ENCODE measurements around the gene MYMK.

DNA sequence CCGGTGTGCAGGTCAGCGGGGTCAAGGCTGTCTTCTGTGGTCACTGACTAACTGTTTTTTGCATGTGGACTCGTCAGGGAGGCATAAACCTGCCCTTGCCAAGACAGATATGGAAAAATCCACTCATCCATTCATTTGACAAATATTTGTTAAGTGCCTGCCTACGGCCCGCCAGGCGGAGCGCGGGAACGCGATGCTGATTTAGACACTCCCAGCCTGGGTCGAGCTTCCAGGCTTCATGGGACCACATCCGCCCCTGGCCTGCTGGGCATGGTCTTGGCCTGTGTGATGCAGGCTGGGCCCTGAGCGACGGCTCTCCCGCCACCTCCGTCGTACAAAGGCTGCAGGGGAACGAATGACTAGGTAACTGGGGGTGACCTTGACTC lies 18.1 kb downstream of the MYMK start:
- TF ChIP-seq CTCF (IDR thresholded peaks at IDR 0.05): no peak
- no peak for TF ChIP-seq POLR2A (IDR thresholded peaks at IDR 0.05)
- no peak for TF ChIP-seq EP300 (IDR thresholded peaks at IDR 0.05)

All from stomach (tissue), 4 donors.